Common myeloid progenitor, CD34-positive (primary cell): ENCODE results near the gene SRRM3.
"Not testable (repeated sequence)": the region's sequence is repeated elsewhere in the genome, so short reads cannot be mapped to it uniquely, and the experiment has no call there.

Experiments used
- CTCF ChIA-PET: fragments of 350-600 bp; sonication (Branson Sonifier 250); formaldehyde crosslinking; loops from one replicate; lab custom pipeline; 2021; ENCODE audit warnings: antibody characterized with exemption; lab: Charles Lee
- POLR2A ChIA-PET: fragments of 350-600 bp; sonication (Branson Sonifier 250); formaldehyde crosslinking; loops from one replicate; lab custom pipeline; 2021; ENCODE audit warnings: antibody characterized with exemption; lab: Charles Lee
- DNase-seq, 3 donors: peaks; one replicate each; pipeline versions ENCODE4 v3.0.0 to v3.0.0-alpha.2; 2013
- H3K27ac ChIP-seq, 2 experiments: 1 replicate in 1 of 2; 2 replicates in 1 of 2; pipeline ENCODE4 v1.7.0; 2013; ENCODE audit warnings: inconsistent platforms in 2 of 2, low read length in 2 of 2, mild to moderate bottlenecking in 2 of 2, low read depth in 1 of 2, moderate library complexity in 1 of 2; ENCODE audit not compliant: severe bottlenecking in 2 of 2, insufficient read depth in 1 of 2, poor library complexity in 1 of 2
- H3K27me3 ChIP-seq, 5 experiments: replicated peaks in 2 of 5; 1 replicate in 3 of 5; 2 replicates in 2 of 5; pipeline versions ENCODE4 v1.6.1 to v1.7.0; 2013; ENCODE audit warnings: low read length in 4 of 5, mild to moderate bottlenecking in 2 of 5, moderate library complexity in 2 of 5, inconsistent platforms in 1 of 5; ENCODE audit not compliant: insufficient read depth in 5 of 5, control insufficient read depth in 4 of 5
- H3K36me3 ChIP-seq, 4 experiments: 1 replicate in 2 of 4; 2 replicates in 2 of 4; pipeline versions ENCODE4 v1.6.1 to v1.7.0; 2013; ENCODE audit warnings: low read length in 3 of 4, control low read depth in 1 of 4, mild to moderate bottlenecking in 1 of 4; ENCODE audit not compliant: control insufficient read depth in 4 of 4, insufficient read depth in 4 of 4
- H3K4me1 ChIP-seq, 4 experiments: 1 replicate in 3 of 4; 2 replicates in 1 of 4; pipeline versions ENCODE4 v1.6.1 to v1.7.1; 2013; ENCODE audit warnings: low read length in 3 of 4, mild to moderate bottlenecking in 3 of 4, control low read depth in 1 of 4, inconsistent platforms in 1 of 4, moderate library complexity in 1 of 4; ENCODE audit not compliant: control insufficient read depth in 4 of 4, insufficient read depth in 4 of 4; ENCODE audit errors: control extremely low read depth in 1 of 4
- H3K4me3 ChIP-seq, 7 experiments: 1 replicate in 4 of 7; 2 replicates in 3 of 7; pipeline versions ENCODE4 v1.5.1 to v1.7.0; 2013; ENCODE audit warnings: mild to moderate bottlenecking in 7 of 7, low read length in 6 of 7, moderate library complexity in 6 of 7, inconsistent platforms in 2 of 7, low read depth in 2 of 7, control low read depth in 1 of 7; ENCODE audit not compliant: insufficient read depth in 4 of 7, control insufficient read depth in 1 of 7; ENCODE audit errors: extremely low read depth in 1 of 7
- H3K9me3 ChIP-seq, 5 experiments: 1 replicate in 4 of 5; 2 replicates in 1 of 5; pipeline versions ENCODE4 v1.6.1 to v1.7.1; 2013; ENCODE audit warnings: low read length in 4 of 5, mild to moderate bottlenecking in 2 of 5, inconsistent platforms in 1 of 5, low read depth in 1 of 5, moderate library complexity in 1 of 5; ENCODE audit not compliant: control insufficient read depth in 4 of 5, insufficient read depth in 2 of 5; ENCODE audit errors: control extremely low read depth in 1 of 5
- WGBS: methylation state at CpG from one replicate; pipeline ENCODE4 v1.1.5; 2013; ENCODE audit not compliant: insufficient coverage; 5-methylcytosine and 5-hydroxymethylcytosine counted together

SRRM3 gene

DNA sequence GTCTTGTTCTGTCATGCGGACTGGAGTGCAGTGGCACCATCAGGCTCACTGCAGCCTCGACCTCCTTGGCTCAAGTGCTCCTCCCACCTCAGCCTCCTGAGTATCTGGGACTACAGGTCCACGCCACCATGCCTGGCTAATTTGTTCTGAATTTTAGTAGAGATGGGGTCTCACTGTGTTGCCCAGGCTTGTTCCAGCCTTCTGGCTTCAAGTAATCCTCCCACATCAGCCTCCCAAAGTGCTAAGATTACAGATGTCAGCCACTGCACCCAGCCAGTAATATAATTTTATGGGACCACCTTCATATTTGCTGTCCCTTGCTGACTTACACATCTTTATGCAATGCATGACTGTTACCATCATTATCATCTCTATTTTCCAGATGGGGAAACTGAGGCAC, 99.3 kb downstream of the SRRM3 start:
- ChIA-PET POLR2A (no interaction called here), CTCF (interaction anchor here (20.5 kb wide), 1 partner anchor 12 kb away, joined by 303 read pairs; no protein-coding TSS in a partner anchor)
- Histone ChIP-seq H3K9me3 (no peaks in the 10 kb centered on the region), H3K4me1 (peaks cover 0 to 27% (median 20%) of the 10 kb centered on the region in 4 experiments), H3K27me3 (no peaks in the 10 kb centered on the region), H3K27ac (no peak overlapping the region), H3K36me3 (peaks cover 0 to 3% (median 0%) of the 10 kb centered on the region in 4 experiments), H3K4me3 (no peak overlapping the region)
- DNase-seq: no peak
- 100% methylated on average over 1 of the region's 3 CpGs for WGBS

DNA sequence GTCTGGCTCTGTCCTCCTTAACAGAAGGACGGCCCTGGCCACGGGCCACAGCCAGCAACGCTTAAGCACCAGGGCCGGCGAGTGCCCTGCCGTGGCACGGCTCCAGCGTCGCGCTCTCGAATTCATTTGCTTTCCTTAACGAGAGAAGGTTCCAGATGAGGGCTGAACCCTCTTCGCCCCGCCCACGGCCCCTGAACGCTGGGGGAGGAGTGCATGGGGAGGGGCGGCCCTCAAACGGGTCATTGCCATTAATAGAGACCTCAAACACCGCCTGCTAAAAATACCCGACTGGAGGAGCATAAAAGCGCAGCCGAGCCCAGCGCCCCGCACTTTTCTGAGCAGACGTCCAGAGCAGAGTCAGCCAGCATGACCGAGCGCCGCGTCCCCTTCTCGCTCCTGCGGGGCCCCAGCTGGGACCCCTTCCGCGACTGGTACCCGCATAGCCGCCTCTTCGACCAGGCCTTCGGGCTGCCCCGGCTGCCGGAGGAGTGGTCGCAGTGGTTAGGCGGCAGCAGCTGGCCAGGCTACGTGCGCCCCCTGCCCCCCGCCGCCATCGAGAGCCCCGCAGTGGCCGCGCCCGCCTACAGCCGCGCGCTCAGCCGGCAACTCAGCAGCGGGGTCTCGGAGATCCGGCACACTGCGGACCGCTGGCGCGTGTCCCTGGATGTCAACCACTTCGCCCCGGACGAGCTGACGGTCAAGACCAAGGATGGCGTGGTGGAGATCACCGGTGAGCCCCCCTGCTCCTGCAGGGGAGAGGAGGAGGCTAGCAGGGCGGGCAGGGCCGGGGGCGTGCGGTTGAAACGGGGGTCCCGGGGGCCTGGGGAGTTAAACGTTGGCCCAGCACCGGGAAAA, 100.9 kb downstream of the SRRM3 start, which contains the start of gene HSPB1:
Gene HSPB1 (plus strand): TSS at position 327 of the 855 bp plus-strand sequence. CDS start 40 bp downstream, at position 367.
- Histone ChIP-seq H3K36me3 (peaks cover 0 to 3% (median 0%) of the 10 kb centered on the region in 4 experiments), H3K27ac (peak within 1 kb of the TSS in 1 of 2 experiments; percentile 79), H3K27me3 (no peaks in the 10 kb centered on the region), H3K4me1 (peaks cover 0 to 27% (median 20%) of the 10 kb centered on the region in 4 experiments), H3K9me3 (no peaks in the 10 kb centered on the region), H3K4me3 (peak within 1 kb of the TSS; percentile 69 to 91 (median 74))
- peak; percentile 84 to 92 (median 90) for DNase-seq
- 0% methylated on average over 73 of the region's 75 CpGs for WGBS
- CTCF ChIA-PET: interaction anchor here (0.8 to 20.5 kb wide), 4 partner anchors 11 to 14 kb away, joined by 3 to 303 read pairs (median 8); no protein-coding TSS in a partner anchor
- POLR2A ChIA-PET: interaction anchor here (0.6 to 2.4 kb wide), 5 partner anchors 8 to 135 kb away, joined by 3 to 15 read pairs (median 4); no protein-coding TSS in a partner anchor

GRCh38 chr7:76303202-76304147, 101.8 kb downstream of the SRRM3 start:
- WGBS: under 1% methylated on average over 38 of the region's 56 CpGs
- H3K9me3 ChIP-seq: no peaks in the 10 kb centered on the region
- peak; percentile 80 to 83 (median 81) for DNase-seq
- peaks cover 0 to 3% (median 0%) of the 10 kb centered on the region in 4 experiments for H3K36me3 ChIP-seq
- peak overlapping the region; percentile 69 to 91 (median 74) for H3K4me3 ChIP-seq
- peak overlapping the region in 1 of 2 experiments; percentile 79 for H3K27ac ChIP-seq
- peaks cover 0 to 27% (median 20%) of the 10 kb centered on the region in 4 experiments for H3K4me1 ChIP-seq
- ChIA-PET POLR2A (interaction anchor here (0.6 to 2.4 kb wide), 5 partner anchors 8 to 136 kb away, joined by 3 to 15 read pairs (median 4); no protein-coding TSS in a partner anchor), CTCF (interaction anchor here (1.5 to 20.5 kb wide), 4 partner anchors 10 to 41 kb away, joined by 6 to 303 read pairs (median 8); no protein-coding TSS in a partner anchor)
- no peaks in the 10 kb centered on the region for H3K27me3 ChIP-seq

DNA sequence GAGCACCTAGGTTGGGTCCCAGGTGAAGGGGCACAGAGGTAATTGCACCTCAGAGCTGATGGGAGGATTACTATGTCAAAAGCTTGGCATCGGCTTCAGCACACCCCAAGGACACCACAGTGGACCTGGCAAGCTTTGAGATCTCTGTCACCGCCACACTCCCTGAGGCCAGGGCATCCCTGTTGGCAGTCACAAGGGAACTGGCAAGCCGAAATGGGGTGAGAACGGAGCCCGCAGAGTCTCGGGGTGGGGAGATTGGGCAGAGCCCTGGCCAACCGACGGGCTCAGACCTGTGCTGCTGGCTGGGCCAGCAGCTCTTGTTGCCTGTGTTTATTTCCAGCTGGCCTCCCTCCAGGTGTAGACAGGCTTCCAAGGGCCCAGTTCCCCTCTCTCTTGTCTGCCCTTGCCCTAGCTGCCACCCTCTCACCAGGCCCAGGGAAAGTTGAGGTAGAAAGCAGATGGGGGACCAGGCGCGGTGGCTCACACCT, 103.2 kb downstream of the SRRM3 start:
- WGBS: 99% methylated on average over 10 of the region's 10 CpGs
- POLR2A ChIA-PET: interaction anchor here (0.9 kb wide), 1 partner anchor 119 kb away, joined by 3 read pairs; no protein-coding TSS in a partner anchor
- no peak for DNase-seq
- H3K9me3 ChIP-seq: no peaks in the 10 kb centered on the region
- H3K36me3 ChIP-seq: peaks cover 0 to 3% (median 0%) of the 10 kb centered on the region in 4 experiments
- H3K4me3 ChIP-seq: no peak overlapping the region
- no peak overlapping the region for H3K27ac ChIP-seq
- CTCF ChIA-PET: interaction anchor here (0.7 to 20.5 kb wide), 6 partner anchors 10 to 127 kb away, joined by 3 to 303 read pairs (median 4); no protein-coding TSS in a partner anchor
- H3K4me1 ChIP-seq: peaks cover 0 to 27% (median 20%) of the 10 kb centered on the region in 4 experiments
- no peaks in the 10 kb centered on the region for H3K27me3 ChIP-seq

DNA sequence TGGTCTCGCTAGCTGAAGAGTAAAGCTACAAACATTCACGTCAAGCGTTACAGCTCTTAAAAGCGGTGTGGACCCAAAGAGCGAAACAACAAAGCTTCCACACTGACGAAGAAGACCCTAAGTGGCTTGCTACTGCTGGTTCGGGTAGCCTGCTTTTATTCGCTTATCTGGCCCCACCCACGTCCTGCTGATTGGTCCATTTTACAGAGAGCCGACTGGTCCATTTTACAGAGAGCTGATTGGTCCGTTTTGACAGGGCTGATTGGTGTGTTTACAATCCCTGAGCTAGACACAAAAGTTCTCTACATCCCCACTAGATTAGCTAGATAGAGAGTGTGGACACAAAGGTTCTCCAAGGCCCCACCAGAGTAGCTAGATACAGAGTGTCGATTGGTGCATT, 107.2 kb downstream of the SRRM3 start:
- H3K27ac ChIP-seq, H3K36me3 ChIP-seq, DNase-seq, H3K4me3 ChIP-seq, POLR2A ChIA-PET, H3K27me3 ChIP-seq, H3K9me3 ChIP-seq: not testable (repeated sequence)
- peaks cover 0 to 22% (median 11%) of the 10 kb centered on the region in 4 experiments for H3K4me1 ChIP-seq
- 98% methylated on average over 11 of the region's 12 CpGs for WGBS
- CTCF ChIA-PET: interaction anchor here (1.0 to 20.5 kb wide), 3 partner anchors 20 to 131 kb away, joined by 3 to 303 read pairs (median 9); no protein-coding TSS in a partner anchor
